SU-DHL-6 (cell line): ENCODE measurements around the gene CFAP99.

Experiments
- H2AFZ ChIP-seq: fragments of 200-600 bp; sonication (generic); 2 replicates; pipeline ENCODE4 v1.6.1; 2014; ENCODE audit warnings: low read depth, mild to moderate bottlenecking, moderate library complexity, mixed read lengths, antibody characterized with exemption, low read length; ENCODE audit not compliant: severe bottlenecking
- H3F3A ChIP-seq: fragments of 200-600 bp; shearing (Covaris generic); 2 replicates; pipeline ENCODE4 v1.6.0; 2016; ENCODE audit warnings: antibody characterized with exemption, mild to moderate bottlenecking; ENCODE audit not compliant: insufficient read depth
- H3K27ac ChIP-seq: fragments of 200-600 bp; sonication (generic); 2 replicates; pipeline ENCODE4 v1.5.1; 2016; ENCODE audit warnings: low read depth, mild to moderate bottlenecking, low read length, moderate library complexity, mixed read lengths
- H3K27me3 ChIP-seq: fragments of 200-600 bp; sonication (generic), shearing (Covaris generic); 2 replicates; pipeline ENCODE4 v1.6.0; 2014; ENCODE audit warnings: mild to moderate bottlenecking, low read length
- H3K36me3 ChIP-seq: fragments of 200-600 bp; sonication (generic); 2 replicates; pipeline ENCODE4 v1.6.1; 2014; ENCODE audit warnings: mild to moderate bottlenecking, low read length, mixed read lengths
- H3K4me2 ChIP-seq: fragments of 300-600, 200-600 bp; shearing (Covaris generic), sonication (generic); 2 replicates; pipeline ENCODE4 v1.6.0; 2014; ENCODE audit warnings: low read length, low read depth, mild to moderate bottlenecking; ENCODE audit not compliant: poor library complexity, severe bottlenecking
- H3K4me3 ChIP-seq: fragments of 200-600 bp; sonication (generic); 2 replicates; pipeline ENCODE4 v1.5.1; 2014; ENCODE audit warnings: antibody characterized with exemption, low read length, mild to moderate bottlenecking, mixed read lengths; ENCODE audit not compliant: insufficient read depth, poor library complexity, severe bottlenecking
- H3K79me2 ChIP-seq: fragments of 200-600 bp; sonication (generic); 2 replicates; pipeline ENCODE4 v1.6.1; 2014; ENCODE audit warnings: mild to moderate bottlenecking, low read length, moderate library complexity; ENCODE audit not compliant: insufficient read depth
- H3K9ac ChIP-seq: fragments of 200-600 bp; sonication (generic); 2 replicates; pipeline ENCODE4 v1.7.0; 2014; ENCODE audit warnings: mild to moderate bottlenecking, low read length
- H3K9me2 ChIP-seq: fragments of 200-600 bp; sonication (generic); replicated peaks from 2 replicates; pipeline ENCODE4 v1.6.1; 2014; ENCODE audit warnings: low read length; ENCODE audit not compliant: insufficient read depth
- H3K9me3 ChIP-seq: fragments of 200-600 bp; sonication (generic); 2 replicates; pipeline ENCODE4 v1.6.1; 2014; ENCODE audit warnings: low read length, mixed read lengths; ENCODE audit not compliant: insufficient read depth
- H4K20me1 ChIP-seq: fragments of 200-600 bp; sonication (generic); 2 replicates; pipeline ENCODE4 v1.6.1; 2014; ENCODE audit warnings: low read depth, mild to moderate bottlenecking, antibody characterized with exemption, low read length, moderate library complexity, mixed read lengths
- EZH2phosphoT487 ChIP-seq: fragments of 200-600 bp; sonication (generic), shearing (Covaris generic); conservative IDR thresholded peaks from 2 replicates; pipeline ENCODE4 v1.6.1; 2018; ENCODE audit warnings: mild to moderate bottlenecking, antibody characterized with exemption, low read length, moderate library complexity, mixed read lengths
- TF ChIP-seq, protein P1 (sequence below): fragments of 200-600 bp; sonication (generic); IDR thresholded peaks from one replicate; pipeline ENCODE4 v1.5.1; 2017; ENCODE audit warnings: antibody characterized with exemption, mild to moderate bottlenecking, low read length, moderate library complexity; ENCODE audit not compliant: insufficient read depth, poor library complexity, severe bottlenecking

The CFAP99 gene

DNA sequence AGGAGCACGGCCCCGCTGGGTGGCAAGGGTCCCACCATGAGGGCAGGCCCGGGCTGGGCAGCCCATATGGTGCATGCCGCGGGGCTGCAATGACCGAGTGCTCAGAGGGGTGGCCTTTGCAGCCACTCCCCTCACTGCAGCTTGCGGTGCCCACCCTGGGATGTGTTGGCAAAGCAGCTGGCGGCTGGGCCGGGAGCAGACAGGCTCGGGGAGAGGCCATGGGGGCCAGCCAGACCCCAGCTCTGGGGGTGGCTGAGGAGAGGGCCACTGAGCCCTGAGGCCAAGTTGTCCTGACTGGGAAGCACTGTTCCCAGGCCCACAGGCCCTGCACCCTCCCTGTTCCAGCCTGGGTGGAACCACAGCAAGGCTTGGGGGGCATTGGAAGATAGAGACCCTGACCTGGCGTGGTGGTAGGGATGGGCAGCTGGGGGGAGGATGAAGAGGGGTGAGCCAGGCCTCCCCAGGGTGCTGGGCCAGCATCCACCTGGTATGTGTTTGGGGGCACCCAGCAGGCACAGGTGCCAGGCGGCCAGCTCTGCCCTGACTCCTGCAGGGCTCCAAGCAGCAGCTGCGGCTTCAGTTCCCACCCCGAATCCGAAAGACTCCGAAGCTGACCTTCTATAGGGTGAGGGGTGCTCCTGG is 31.8 kb downstream of the CFAP99 start:
- Histone ChIP-seq H3K79me2 (no peaks in the 10 kb centered on the region), H3K9me3 (no peaks in the 10 kb centered on the region), H4K20me1 (no peaks in the 10 kb centered on the region), H3K27ac (no peak overlapping the region), H3K27me3 (no peaks in the 10 kb centered on the region), H3K4me3 (no peak overlapping the region), H2AFZ (no peak overlapping the region), H3K9ac (no peak overlapping the region), H3K4me2 (no peak overlapping the region), H3K36me3 (no peaks in the 10 kb centered on the region), H3K9me2 (no peaks in the 10 kb centered on the region), H3F3A (no peaks in the 10 kb centered on the region)
- TF ChIP-seq, protein P1, sequence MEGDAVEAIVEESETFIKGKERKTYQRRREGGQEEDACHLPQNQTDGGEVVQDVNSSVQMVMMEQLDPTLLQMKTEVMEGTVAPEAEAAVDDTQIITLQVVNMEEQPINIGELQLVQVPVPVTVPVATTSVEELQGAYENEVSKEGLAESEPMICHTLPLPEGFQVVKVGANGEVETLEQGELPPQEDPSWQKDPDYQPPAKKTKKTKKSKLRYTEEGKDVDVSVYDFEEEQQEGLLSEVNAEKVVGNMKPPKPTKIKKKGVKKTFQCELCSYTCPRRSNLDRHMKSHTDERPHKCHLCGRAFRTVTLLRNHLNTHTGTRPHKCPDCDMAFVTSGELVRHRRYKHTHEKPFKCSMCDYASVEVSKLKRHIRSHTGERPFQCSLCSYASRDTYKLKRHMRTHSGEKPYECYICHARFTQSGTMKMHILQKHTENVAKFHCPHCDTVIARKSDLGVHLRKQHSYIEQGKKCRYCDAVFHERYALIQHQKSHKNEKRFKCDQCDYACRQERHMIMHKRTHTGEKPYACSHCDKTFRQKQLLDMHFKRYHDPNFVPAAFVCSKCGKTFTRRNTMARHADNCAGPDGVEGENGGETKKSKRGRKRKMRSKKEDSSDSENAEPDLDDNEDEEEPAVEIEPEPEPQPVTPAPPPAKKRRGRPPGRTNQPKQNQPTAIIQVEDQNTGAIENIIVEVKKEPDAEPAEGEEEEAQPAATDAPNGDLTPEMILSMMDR = no peak
- no peak for TF ChIP-seq EZH2phosphoT487

DNA sequence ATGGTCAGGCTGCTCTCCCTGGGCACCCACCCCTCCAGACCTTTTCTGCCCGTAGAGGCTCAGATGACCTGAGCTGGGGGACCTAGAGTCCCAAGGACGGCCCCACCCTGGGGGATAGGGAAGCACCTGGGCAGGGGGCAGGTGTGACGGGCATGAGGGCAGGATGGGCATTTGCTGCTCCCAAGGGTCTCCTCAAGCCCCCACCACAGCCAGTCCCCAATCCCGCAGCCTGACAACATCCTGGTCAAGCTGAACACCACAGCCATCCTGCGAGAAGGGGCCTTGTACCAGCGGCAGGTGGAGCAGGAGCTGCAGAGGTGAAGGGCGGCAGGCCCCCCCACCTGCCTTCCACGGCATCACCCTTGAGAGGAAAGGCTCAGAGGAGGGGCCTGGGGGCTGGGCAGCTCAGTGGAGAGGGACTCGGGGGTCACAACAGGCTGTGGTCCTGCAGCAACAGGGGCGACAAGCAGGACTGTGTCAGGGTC is 32.3 kb downstream of the CFAP99 start:
- no peak for TF ChIP-seq EZH2phosphoT487
- TF ChIP-seq, protein P1 = no peak
- H3K27ac ChIP-seq = no peak overlapping the region
- H2AFZ ChIP-seq = no peak overlapping the region
- H3K9me3 ChIP-seq = no peaks in the 10 kb centered on the region
- no peaks in the 10 kb centered on the region for H3K36me3 ChIP-seq
- H3K27me3 ChIP-seq = no peaks in the 10 kb centered on the region
- no peaks in the 10 kb centered on the region for H3F3A ChIP-seq
- no peak overlapping the region for H3K9ac ChIP-seq
- H3K4me2 ChIP-seq = no peak overlapping the region
- H3K4me3 ChIP-seq = no peak overlapping the region
- no peaks in the 10 kb centered on the region for H3K79me2 ChIP-seq
- no peaks in the 10 kb centered on the region for H3K9me2 ChIP-seq
- no peaks in the 10 kb centered on the region for H4K20me1 ChIP-seq

DNA sequence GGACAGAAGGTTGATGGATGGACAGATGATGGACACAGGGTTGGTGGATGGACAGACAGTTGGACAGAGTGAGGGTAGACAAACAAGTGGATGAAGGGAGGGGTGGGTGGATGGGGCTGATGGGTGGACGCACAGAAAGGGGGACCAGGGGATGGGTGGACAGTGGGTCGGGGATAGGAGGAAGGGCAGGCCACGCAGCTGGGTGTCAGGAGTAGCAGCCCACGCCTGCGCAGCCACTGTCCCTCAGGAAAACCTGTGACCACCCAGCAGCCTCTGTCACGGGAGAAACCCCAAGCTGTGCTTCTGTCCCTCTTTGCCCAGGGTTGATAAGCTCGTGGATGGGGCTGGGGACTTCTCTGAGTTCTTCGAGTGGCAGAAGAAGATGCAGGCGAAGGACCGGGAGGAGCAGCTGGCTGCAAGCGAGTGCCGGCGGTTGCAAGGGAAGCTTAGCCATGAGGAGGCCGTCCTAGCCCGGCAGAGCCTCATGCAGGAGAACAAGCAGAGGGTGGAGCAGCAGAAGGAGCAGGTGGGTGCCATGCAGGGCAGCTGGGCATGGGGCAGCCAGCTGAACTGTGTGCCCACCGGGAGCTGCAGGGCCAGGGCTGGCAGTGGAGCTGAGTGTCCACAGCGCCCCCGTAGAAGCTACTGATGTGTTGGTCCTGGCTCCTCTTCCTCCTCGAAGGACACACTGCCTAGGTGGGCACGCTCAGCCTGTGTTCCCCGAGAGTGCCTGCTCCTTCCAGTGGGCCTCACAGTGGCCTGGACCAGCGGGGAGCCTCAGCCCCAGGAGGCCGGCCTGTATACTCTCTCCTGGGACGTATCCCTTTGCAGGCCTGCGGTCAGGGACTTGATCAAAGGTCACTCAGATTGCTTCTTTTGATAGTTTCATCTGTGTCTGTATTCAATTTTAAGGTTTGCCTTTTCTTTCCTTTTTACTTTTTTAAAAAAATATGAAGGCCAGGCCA is 33.3 kb downstream of the CFAP99 start:
- H3K27ac ChIP-seq = no peak overlapping the region
- no peaks in the 10 kb centered on the region for H3K9me3 ChIP-seq
- no peaks in the 10 kb centered on the region for H3F3A ChIP-seq
- no peak overlapping the region for H3K4me2 ChIP-seq
- no peaks in the 10 kb centered on the region for H3K9me2 ChIP-seq
- no peaks in the 10 kb centered on the region for H3K36me3 ChIP-seq
- H3K79me2 ChIP-seq = no peaks in the 10 kb centered on the region
- no peaks in the 10 kb centered on the region for H4K20me1 ChIP-seq
- no peak for TF ChIP-seq EZH2phosphoT487
- H3K27me3 ChIP-seq = no peaks in the 10 kb centered on the region
- no peak overlapping the region for H3K4me3 ChIP-seq
- H2AFZ ChIP-seq = no peak overlapping the region
- H3K9ac ChIP-seq = no peak overlapping the region
